Body of pancreas (tissue), 4 donors: Measurements from ENCODE around the gene PELI3. TPM values are rescaled to one million over a fixed set of nuclear protein-coding genes. Genes with fewer than 3 reads are reported as not detected.

Source experiments
- ATAC-seq: fragments of 150-250 bp; one replicate; pipeline ENCODE4 v1.9.1; 2016
- DNase-seq, 4 donors: peaks; one replicate each; pipeline ENCODE4 v3.0.0-alpha.2; 2019
- H3K27ac ChIP-seq, 4 donors: fragments of 200-600 bp; sonication (generic); 1 replicate in 3 of 4; 2 replicates in 1 of 4; pipeline versions ENCODE4 v1.5.1 to v1.6.1; 2016 to 2019; ENCODE audit warnings: mild to moderate bottlenecking in 1 of 4, mixed read lengths in 1 of 4, moderate library complexity in 1 of 4
- H3K27me3 ChIP-seq, 2 donors: fragments of 200-600 bp; sonication (generic); one replicate each; pipeline ENCODE4 v1.6.0; 2016; ENCODE audit warnings: mild to moderate bottlenecking in 1 of 2
- H3K36me3 ChIP-seq, 2 donors: fragments of 200-600 bp; sonication (generic); replicated peaks in 1 of 2; 2 replicates each; pipeline ENCODE4 v1.5.1; 2016; ENCODE audit warnings: low read depth in 2 of 2; ENCODE audit not compliant: insufficient read depth in 1 of 2
- H3K4me1 ChIP-seq: fragments of 200-600 bp; sonication (generic); one replicate; pipeline ENCODE4 v1.6.0; 2016
- H3K4me3 ChIP-seq, 2 donors: fragments of 200-600 bp; sonication (generic); 1 replicate in 1 of 2; 2 replicates in 1 of 2; pipeline ENCODE4 v1.5.1; 2016 to 2019
- H3K9me3 ChIP-seq, 3 donors: fragments of 200-600 bp; sonication (generic); 1 replicate in 2 of 3; 2 replicates in 1 of 3; pipeline ENCODE4 v1.5.1; 2016
- CTCF ChIP-seq, 7 experiments: fragments of 450-650 bp in 4 of 7; fragments of 200-600 bp in 3 of 7; sonication (generic) in 3 of 7; IDR thresholded peaks; one replicate each; pipeline ENCODE4 v1.5.1; 2016 to 2019; ENCODE audit warnings: antibody characterized with exemption in 7 of 7
- POLR2A ChIP-seq, 3 donors: fragments of 450-650 bp; IDR thresholded peaks; one replicate each; pipeline ENCODE4 v1.6.1; 2016; ENCODE audit warnings: antibody characterized with exemption in 3 of 3, mild to moderate bottlenecking in 2 of 3
- WGBS, 2 donors: methylation state at CpG; one replicate each; pipeline ENCODE4 v1.1.5; 2017; 5-methylcytosine and 5-hydroxymethylcytosine counted together
- intact Hi-C: fragments of 100-400 bp; cut with DNase I; formaldehyde crosslinking; loops from one replicate; pipeline ENCODE4 v1.15.1; 2023
- total RNA-seq, 2 donors: library from RNA; depleted of rRNA; stranded (reverse); fragments of >200 nt; gene quantifications; one replicate each; pipeline ENCODE4 v1.1.0, GENCODE V29; 2016

The PELI3 gene
- total RNA-seq, 2 donors from 2014 or later: 7.6 to 10.9 TPM

- Histone ChIP-seq H3K4me1 (no peaks in the 10 kb centered on the region), H3K36me3 (peaks cover 5 to 20% of the 10 kb centered on the region in 2 donors), H3K9me3 (no peaks in the 10 kb centered on the region), H3K27me3 (no peaks in the 10 kb centered on the region), H3K4me3 (no peak overlapping the region), H3K27ac (no peak overlapping the region)
- intact Hi-C loops: no loop called here
- no peak for DNase-seq
- TF ChIP-seq CTCF (IDR thresholded peaks at IDR 0.05) (no peak), POLR2A (IDR thresholded peaks at IDR 0.05) (no peak)
- WGBS, 2 donors: 96 to 100% methylated on average over 3 to 16 of the region's 16 CpGs
- no peak for ATAC-seq
Observed at GRCh38 chr11:66497206-66497605, 30.5 kb downstream of the PELI3 start.

DNA sequence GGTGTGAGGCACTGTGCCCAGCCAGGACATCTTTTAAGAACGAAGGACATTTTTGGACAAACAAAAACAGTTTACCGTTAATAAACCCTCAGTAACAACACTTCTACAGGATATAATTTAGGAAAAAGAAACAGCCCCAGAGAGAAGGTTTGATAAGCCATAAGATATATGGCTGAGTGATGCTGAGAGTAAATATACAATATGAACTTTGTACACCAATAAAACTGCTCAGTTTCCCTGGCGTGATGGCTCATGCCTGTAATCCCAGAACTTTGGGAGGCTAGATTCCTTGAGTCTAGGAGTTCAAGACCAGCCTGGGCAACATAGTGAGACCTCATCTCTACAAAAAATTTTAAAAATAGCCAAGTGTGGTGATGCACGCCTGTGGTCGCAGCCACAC, 31.8 kb downstream of the PELI3 start:
- H3K27ac ChIP-seq: no peak overlapping the region
- DNase-seq: no peak
- no peak for ATAC-seq
- H3K36me3 ChIP-seq: peaks cover 5 to 13% of the 10 kb centered on the region in 2 donors
- H3K4me1 ChIP-seq: no peaks in the 10 kb centered on the region
- intact Hi-C loops: no loop called here
- WGBS, 2 donors: 87 to 89% methylated on average over 5 of the region's 5 CpGs
- no peak overlapping the region for H3K4me3 ChIP-seq
- no peaks in the 10 kb centered on the region for H3K9me3 ChIP-seq
- H3K27me3 ChIP-seq: no peaks in the 10 kb centered on the region
- TF ChIP-seq CTCF (IDR thresholded peaks at IDR 0.05) (no peak), POLR2A (IDR thresholded peaks at IDR 0.05) (no peak)

- ATAC-seq (no peak), DNase-seq (no peak)
- Histone ChIP-seq H3K27me3 (no peaks in the 10 kb centered on the region), H3K36me3 (no peaks in the 10 kb centered on the region), H3K4me3 (no peak overlapping the region), H3K27ac (no peak overlapping the region), H3K9me3 (no peaks in the 10 kb centered on the region), H3K4me1 (peaks cover 4% of the 10 kb centered on the region)
- no peak for TF ChIP-seq CTCF (IDR thresholded peaks at IDR 0.05)
- WGBS, 2 donors: 81 to 86% methylated on average over 1 of the region's 1 CpG
- intact Hi-C loops: no loop called here
Observed at GRCh38 chr11:66505276-66505816, 38.6 kb downstream of the PELI3 start.

GRCh38 chr11:66509131-66509561, 42.4 kb downstream of the PELI3 start:
- intact Hi-C loops: no loop called here
- peaks cover 14% of the 10 kb centered on the region for H3K4me1 ChIP-seq
- TF ChIP-seq POLR2A (IDR thresholded peaks at IDR 0.05) (no peak), CTCF (IDR thresholded peaks at IDR 0.05) (no peak)
- H3K36me3 ChIP-seq: no peaks in the 10 kb centered on the region
- H3K27me3 ChIP-seq: no peaks in the 10 kb centered on the region
- no peak overlapping the region for H3K4me3 ChIP-seq
- ATAC-seq (no peak), DNase-seq (no peak)
- 74 to 86% methylated on average over 7 of the region's 7 CpGs for WGBS, 2 donors
- no peaks in the 10 kb centered on the region for H3K9me3 ChIP-seq
- no peak overlapping the region for H3K27ac ChIP-seq

- intact Hi-C loops: no loop called here
- Histone ChIP-seq H3K36me3 (no peaks in the 10 kb centered on the region), H3K4me1 (peaks cover 14% of the 10 kb centered on the region), H3K27ac (peak within 1 kb of the TSS in 3 of 4 donors; percentile 41 to 57 (median 53)), H3K27me3 (no peaks in the 10 kb centered on the region), H3K9me3 (no peaks in the 10 kb centered on the region), H3K4me3 (peak within 1 kb of the TSS; percentile 60 to 62)
- TF ChIP-seq POLR2A (IDR thresholded peaks at IDR 0.05) (peak in 2 of 3 donors; percentile 65 to 77), CTCF (IDR thresholded peaks at IDR 0.05) (no peak)
- 0% methylated on average over 9 to 31 of the region's 31 CpGs for WGBS, 2 donors
- ATAC-seq (peak; percentile 98), DNase-seq (peak; percentile 87 to 92 (median 88))
Observed at GRCh38 chr11:66510271-66510989, 43.7 kb downstream of the PELI3 start, which contains the start of gene BBS1. Gene BBS1, plus strand, starts transcription at chr11:66510635. Its CDS starts 25 bp downstream, at chr11:66510660.
